SK-N-SH treated with all-trans-retinoic acid at 6 μM for 48 hours (cell line): Measurements from ENCODE around the gene AKAP6.

ENCODE experiments used
- ARNTL ChIP-seq: fragments of 450-650 bp; formaldehyde crosslinking; IDR thresholded peaks from 2 replicates; pipeline ENCODE4 v1.5.0; 2020; ENCODE audit warnings: low read depth, mild to moderate bottlenecking, moderate library complexity, borderline replicate concordance
- CSDC2 ChIP-seq: fragments of 250-450 bp; sonication (Bioruptor Pico); IDR thresholded peaks from 2 replicates; pipeline ENCODE4 v1.5.0; 2020; ENCODE audit warnings: mild to moderate bottlenecking, moderate library complexity
- ESRRG ChIP-seq: fragments of 250-450 bp; sonication (Bioruptor Pico); IDR thresholded peaks from 2 replicates; pipeline ENCODE4 v1.6.1; 2021; ENCODE audit warnings: mild to moderate bottlenecking
- PPARA ChIP-seq: fragments of 250-450 bp; sonication (Bioruptor Pico); IDR thresholded peaks from 2 replicates; pipeline ENCODE4 v1.5.0; 2020; ENCODE audit warnings: mild to moderate bottlenecking, borderline replicate concordance
- RARB ChIP-seq: fragments of 250-450 bp; sonication (Bioruptor Pico); IDR thresholded peaks from 2 replicates; pipeline ENCODE4 v1.8.0; 2021; ENCODE audit warnings: mild to moderate bottlenecking, moderate library complexity
- TCF4 ChIP-seq: fragments of 250-450 bp; sonication (Bioruptor Pico); IDR thresholded peaks from 2 replicates; pipeline ENCODE4 v1.8.0; 2021; ENCODE audit warnings: mild to moderate bottlenecking, moderate library complexity, borderline replicate concordance
- TOX ChIP-seq: fragments of 250-450 bp; sonication (Bioruptor Pico); IDR thresholded peaks from 2 replicates; pipeline ENCODE4 v1.8.0; 2021; ENCODE audit warnings: mild to moderate bottlenecking, moderate library complexity, borderline replicate concordance
- ZFP3 ChIP-seq: fragments of 250-450 bp; sonication (Bioruptor Pico); IDR thresholded peaks from 2 replicates; pipeline ENCODE4 v1.5.0; 2020; ENCODE audit warnings: mild to moderate bottlenecking, moderate library complexity
- ZFP30 ChIP-seq: fragments of 450-650 bp; formaldehyde crosslinking; IDR thresholded peaks from 2 replicates; pipeline ENCODE4 v1.5.0; 2022; ENCODE audit warnings: mild to moderate bottlenecking, moderate library complexity
- ZNF8 ChIP-seq: fragments of 450-650 bp; formaldehyde crosslinking; IDR thresholded peaks from 2 replicates; pipeline ENCODE4 v1.5.0; 2020; ENCODE audit warnings: mild to moderate bottlenecking, moderate library complexity
- TF ChIP-seq, protein P1 (sequence below): fragments of 250-450 bp; sonication (Bioruptor Pico); IDR thresholded peaks from 2 replicates; pipeline ENCODE4 v1.5.1; 2020; ENCODE audit warnings: low read depth, mild to moderate bottlenecking, moderate library complexity
- TF ChIP-seq, protein P2 (sequence below): fragments of 250-450 bp; sonication (Bioruptor Pico); IDR thresholded peaks from 2 replicates; pipeline ENCODE4 v1.8.0; 2020; ENCODE audit warnings: mild to moderate bottlenecking, moderate library complexity, borderline replicate concordance
- TF ChIP-seq, protein P3 (sequence below): fragments of 250-450 bp; sonication (Bioruptor Pico); IDR thresholded peaks from 2 replicates; pipeline ENCODE4 v1.5.0; 2020; ENCODE audit warnings: mild to moderate bottlenecking, moderate library complexity

DNA sequence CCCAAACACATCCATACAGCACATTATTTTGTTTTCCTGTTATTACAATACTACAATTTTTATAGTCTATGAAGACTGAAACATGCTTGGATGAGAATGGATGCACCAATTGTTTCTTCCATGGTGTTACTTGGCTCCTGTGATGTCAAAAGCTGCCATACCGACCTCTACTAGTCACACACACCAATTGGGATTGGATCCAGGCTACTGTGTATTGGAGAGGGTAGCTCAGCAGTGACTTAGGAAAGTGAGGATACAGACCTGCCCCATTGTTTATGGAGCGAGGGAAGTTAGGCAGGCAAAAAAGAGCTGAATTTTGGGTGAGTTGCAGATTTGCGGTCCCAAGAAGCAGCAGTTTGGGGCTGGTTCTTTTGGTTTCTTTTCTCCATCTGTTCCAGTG is 30.8 kb upstream of the AKAP6 start:
- TF ChIP-seq ARNTL (CRISPR knock-in tag) (no peak), CSDC2 (no peak), ZNF8 (CRISPR knock-in tag) (no peak), ESRRG (CRISPR knock-in tag) (no peak), ZFP30 (CRISPR knock-in tag) (no peak), RARB (CRISPR knock-in tag) (no peak), ZFP3 (no peak), PPARA (CRISPR knock-in tag) (no peak), TCF4 (CRISPR knock-in tag) (no peak), TOX (CRISPR knock-in tag) (no peak)
- TF ChIP-seq, protein P1, sequence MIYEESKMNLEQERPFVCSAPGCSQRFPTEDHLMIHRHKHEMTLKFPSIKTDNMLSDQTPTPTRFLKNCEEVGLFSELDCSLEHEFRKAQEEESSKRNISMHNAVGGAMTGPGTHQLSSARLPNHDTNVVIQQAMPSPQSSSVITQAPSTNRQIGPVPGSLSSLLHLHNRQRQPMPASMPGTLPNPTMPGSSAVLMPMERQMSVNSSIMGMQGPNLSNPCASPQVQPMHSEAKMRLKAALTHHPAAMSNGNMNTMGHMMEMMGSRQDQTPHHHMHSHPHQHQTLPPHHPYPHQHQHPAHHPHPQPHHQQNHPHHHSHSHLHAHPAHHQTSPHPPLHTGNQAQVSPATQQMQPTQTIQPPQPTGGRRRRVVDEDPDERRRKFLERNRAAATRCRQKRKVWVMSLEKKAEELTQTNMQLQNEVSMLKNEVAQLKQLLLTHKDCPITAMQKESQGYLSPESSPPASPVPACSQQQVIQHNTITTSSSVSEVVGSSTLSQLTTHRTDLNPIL: no peak
- TF ChIP-seq, protein P2, sequence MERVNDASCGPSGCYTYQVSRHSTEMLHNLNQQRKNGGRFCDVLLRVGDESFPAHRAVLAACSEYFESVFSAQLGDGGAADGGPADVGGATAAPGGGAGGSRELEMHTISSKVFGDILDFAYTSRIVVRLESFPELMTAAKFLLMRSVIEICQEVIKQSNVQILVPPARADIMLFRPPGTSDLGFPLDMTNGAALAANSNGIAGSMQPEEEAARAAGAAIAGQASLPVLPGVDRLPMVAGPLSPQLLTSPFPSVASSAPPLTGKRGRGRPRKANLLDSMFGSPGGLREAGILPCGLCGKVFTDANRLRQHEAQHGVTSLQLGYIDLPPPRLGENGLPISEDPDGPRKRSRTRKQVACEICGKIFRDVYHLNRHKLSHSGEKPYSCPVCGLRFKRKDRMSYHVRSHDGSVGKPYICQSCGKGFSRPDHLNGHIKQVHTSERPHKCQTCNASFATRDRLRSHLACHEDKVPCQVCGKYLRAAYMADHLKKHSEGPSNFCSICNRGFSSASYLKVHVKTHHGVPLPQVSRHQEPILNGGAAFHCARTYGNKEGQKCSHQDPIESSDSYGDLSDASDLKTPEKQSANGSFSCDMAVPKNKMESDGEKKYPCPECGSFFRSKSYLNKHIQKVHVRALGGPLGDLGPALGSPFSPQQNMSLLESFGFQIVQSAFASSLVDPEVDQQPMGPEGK (CRISPR knock-in tag): no peak
- TF ChIP-seq, protein P3, sequence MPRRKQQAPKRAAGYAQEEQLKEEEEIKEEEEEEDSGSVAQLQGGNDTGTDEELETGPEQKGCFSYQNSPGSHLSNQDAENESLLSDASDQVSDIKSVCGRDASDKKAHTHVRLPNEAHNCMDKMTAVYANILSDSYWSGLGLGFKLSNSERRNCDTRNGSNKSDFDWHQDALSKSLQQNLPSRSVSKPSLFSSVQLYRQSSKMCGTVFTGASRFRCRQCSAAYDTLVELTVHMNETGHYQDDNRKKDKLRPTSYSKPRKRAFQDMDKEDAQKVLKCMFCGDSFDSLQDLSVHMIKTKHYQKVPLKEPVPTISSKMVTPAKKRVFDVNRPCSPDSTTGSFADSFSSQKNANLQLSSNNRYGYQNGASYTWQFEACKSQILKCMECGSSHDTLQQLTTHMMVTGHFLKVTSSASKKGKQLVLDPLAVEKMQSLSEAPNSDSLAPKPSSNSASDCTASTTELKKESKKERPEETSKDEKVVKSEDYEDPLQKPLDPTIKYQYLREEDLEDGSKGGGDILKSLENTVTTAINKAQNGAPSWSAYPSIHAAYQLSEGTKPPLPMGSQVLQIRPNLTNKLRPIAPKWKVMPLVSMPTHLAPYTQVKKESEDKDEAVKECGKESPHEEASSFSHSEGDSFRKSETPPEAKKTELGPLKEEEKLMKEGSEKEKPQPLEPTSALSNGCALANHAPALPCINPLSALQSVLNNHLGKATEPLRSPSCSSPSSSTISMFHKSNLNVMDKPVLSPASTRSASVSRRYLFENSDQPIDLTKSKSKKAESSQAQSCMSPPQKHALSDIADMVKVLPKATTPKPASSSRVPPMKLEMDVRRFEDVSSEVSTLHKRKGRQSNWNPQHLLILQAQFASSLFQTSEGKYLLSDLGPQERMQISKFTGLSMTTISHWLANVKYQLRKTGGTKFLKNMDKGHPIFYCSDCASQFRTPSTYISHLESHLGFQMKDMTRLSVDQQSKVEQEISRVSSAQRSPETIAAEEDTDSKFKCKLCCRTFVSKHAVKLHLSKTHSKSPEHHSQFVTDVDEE (CRISPR knock-in tag): no peak
